OCI-LY3 (cell line): ENCODE measurements around the gene ROCK2.

ENCODE experiments used
- H2AFZ ChIP-seq: fragments of 200-600, 300-600 bp; shearing (Covaris generic); 2 replicates; pipeline ENCODE4 v1.6.0; 2014; ENCODE audit warnings: antibody characterized with exemption, low read depth, low read length
- H3K27ac ChIP-seq: fragments of 200-600, 300-600 bp; sonication (generic); 2 replicates; pipeline ENCODE4 v1.5.1; 2014; ENCODE audit warnings: mild to moderate bottlenecking, low read length, moderate library complexity, mixed read lengths
- H3K27me3 ChIP-seq: fragments of 200-600, 300-600 bp; sonication (generic); 2 replicates; pipeline ENCODE4 v1.6.1; 2014; ENCODE audit warnings: low read depth, low read length, mixed read lengths
- H3K36me3 ChIP-seq: fragments of 200-600, 300-600 bp; sonication (generic); replicated peaks from 2 replicates; pipeline ENCODE3; 2014; ENCODE audit warnings: low read depth, low read length, mixed read lengths
- H3K4me1 ChIP-seq: fragments of 300-600, 200-600 bp; sonication (generic); 2 replicates; pipeline ENCODE4 v1.6.1; 2014; ENCODE audit warnings: low read length, mixed read lengths
- H3K4me2 ChIP-seq: fragments of 200-600, 300-600 bp; sonication (generic); 2 replicates; pipeline ENCODE4 v1.6.1; 2014; ENCODE audit warnings: low read length, mixed read lengths
- H3K4me3 ChIP-seq: fragments of 300-600, 200-600 bp; sonication (generic); 2 replicates; pipeline ENCODE4 v1.5.1; 2014; ENCODE audit warnings: antibody characterized with exemption, mild to moderate bottlenecking, low read length, moderate library complexity
- H3K79me2 ChIP-seq: fragments of 300-600, 200-600 bp; shearing (Covaris generic); 2 replicates; pipeline ENCODE4 v1.6.1; 2014; ENCODE audit warnings: mild to moderate bottlenecking, low read length, mixed read lengths
- H3K9ac ChIP-seq: fragments of 300-600, 200-600 bp; shearing (Covaris generic); 2 replicates; pipeline ENCODE4 v1.6.0; 2014; ENCODE audit warnings: mild to moderate bottlenecking, low read length, moderate library complexity
- H3K9me3 ChIP-seq: fragments of 200-600, 300-600 bp; shearing (Covaris generic); 2 replicates; pipeline ENCODE4 v1.6.1; 2014; ENCODE audit warnings: low read length, mixed read lengths; ENCODE audit not compliant: insufficient read depth
- H4K20me1 ChIP-seq: fragments of 200-600, 300-600 bp; sonication (generic); 2 replicates; pipeline ENCODE4 v1.6.1; 2016; ENCODE audit warnings: low read length, mixed read lengths; ENCODE audit not compliant: insufficient read depth
- EZH2phosphoT487 ChIP-seq: fragments of 200-600 bp; shearing (Covaris generic); IDR thresholded peaks from 2 replicates; pipeline ENCODE4 v1.6.1; 2018; ENCODE audit warnings: antibody characterized with exemption, mixed run types, low read depth
- TF ChIP-seq, protein P1 (sequence below): fragments of 200-600, 300-600 bp; sonication (generic); IDR thresholded peaks from 2 replicates; pipeline ENCODE4 v1.5.1; 2014; ENCODE audit warnings: antibody characterized with exemption, low read length, low read depth

The ROCK2 gene

DNA sequence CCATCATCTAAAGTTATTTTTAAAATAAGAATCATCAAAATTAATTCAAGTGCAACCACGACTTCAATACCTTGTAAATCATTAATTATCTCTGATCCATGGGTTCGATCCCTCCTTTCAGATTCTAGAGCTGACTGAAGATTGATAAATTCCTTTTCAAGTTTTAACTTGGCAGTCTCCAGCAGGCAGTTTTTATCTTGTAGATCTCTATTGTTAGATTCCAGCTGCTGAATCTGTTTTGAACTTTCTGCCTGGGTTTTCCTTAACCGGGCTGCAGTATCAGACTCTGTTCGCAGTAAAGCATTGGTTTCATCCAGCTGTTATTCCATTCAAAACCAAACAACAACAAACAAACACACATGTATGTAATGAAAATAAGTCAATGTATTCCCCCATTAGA lies 129.7 kb downstream of the ROCK2 start:
- Histone ChIP-seq H3K4me2 (no peak overlapping the region), H4K20me1 (no peaks in the 10 kb centered on the region), H3K36me3 (peaks cover 23% of the 10 kb centered on the region), H3K27ac (no peak overlapping the region), H3K27me3 (no peaks in the 10 kb centered on the region), H3K9me3 (no peaks in the 10 kb centered on the region), H3K9ac (no peak overlapping the region), H3K4me3 (no peak overlapping the region), H2AFZ (no peak overlapping the region), H3K4me1 (no peaks in the 10 kb centered on the region), H3K79me2 (no peaks in the 10 kb centered on the region)
- TF ChIP-seq, protein P1, sequence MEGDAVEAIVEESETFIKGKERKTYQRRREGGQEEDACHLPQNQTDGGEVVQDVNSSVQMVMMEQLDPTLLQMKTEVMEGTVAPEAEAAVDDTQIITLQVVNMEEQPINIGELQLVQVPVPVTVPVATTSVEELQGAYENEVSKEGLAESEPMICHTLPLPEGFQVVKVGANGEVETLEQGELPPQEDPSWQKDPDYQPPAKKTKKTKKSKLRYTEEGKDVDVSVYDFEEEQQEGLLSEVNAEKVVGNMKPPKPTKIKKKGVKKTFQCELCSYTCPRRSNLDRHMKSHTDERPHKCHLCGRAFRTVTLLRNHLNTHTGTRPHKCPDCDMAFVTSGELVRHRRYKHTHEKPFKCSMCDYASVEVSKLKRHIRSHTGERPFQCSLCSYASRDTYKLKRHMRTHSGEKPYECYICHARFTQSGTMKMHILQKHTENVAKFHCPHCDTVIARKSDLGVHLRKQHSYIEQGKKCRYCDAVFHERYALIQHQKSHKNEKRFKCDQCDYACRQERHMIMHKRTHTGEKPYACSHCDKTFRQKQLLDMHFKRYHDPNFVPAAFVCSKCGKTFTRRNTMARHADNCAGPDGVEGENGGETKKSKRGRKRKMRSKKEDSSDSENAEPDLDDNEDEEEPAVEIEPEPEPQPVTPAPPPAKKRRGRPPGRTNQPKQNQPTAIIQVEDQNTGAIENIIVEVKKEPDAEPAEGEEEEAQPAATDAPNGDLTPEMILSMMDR, result no peak
- no peak for TF ChIP-seq EZH2phosphoT487

DNA sequence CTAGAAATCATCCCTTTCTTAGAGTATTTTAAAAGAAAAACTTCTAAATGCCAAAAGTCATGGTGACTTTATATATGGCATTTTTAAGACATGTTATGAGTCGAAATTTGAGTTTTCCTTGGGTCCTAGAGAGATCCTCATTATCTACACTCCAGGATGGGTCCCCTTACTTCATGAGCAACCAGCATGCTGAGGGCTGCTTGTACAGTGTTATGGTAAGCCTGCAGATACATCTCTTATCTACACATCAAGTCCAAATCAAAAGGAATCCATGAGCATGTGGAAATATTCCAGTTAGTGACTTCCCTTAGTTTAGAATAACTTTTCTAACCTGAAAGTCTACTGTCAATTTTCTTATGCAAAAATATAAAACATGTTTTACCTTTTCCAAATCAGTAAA lies 130.5 kb downstream of the ROCK2 start:
- H4K20me1 ChIP-seq, result no peaks in the 10 kb centered on the region
- no peaks in the 10 kb centered on the region for H3K27me3 ChIP-seq
- H3K4me2 ChIP-seq, result no peak overlapping the region
- peaks cover 20% of the 10 kb centered on the region for H3K36me3 ChIP-seq
- H3K27ac ChIP-seq, result no peak overlapping the region
- H3K79me2 ChIP-seq, result no peaks in the 10 kb centered on the region
- TF ChIP-seq, protein P1, result no peak
- no peak for TF ChIP-seq EZH2phosphoT487
- H3K4me1 ChIP-seq, result no peaks in the 10 kb centered on the region
- H3K9me3 ChIP-seq, result no peaks in the 10 kb centered on the region
- no peak overlapping the region for H2AFZ ChIP-seq
- H3K4me3 ChIP-seq, result no peak overlapping the region
- no peak overlapping the region for H3K9ac ChIP-seq

DNA sequence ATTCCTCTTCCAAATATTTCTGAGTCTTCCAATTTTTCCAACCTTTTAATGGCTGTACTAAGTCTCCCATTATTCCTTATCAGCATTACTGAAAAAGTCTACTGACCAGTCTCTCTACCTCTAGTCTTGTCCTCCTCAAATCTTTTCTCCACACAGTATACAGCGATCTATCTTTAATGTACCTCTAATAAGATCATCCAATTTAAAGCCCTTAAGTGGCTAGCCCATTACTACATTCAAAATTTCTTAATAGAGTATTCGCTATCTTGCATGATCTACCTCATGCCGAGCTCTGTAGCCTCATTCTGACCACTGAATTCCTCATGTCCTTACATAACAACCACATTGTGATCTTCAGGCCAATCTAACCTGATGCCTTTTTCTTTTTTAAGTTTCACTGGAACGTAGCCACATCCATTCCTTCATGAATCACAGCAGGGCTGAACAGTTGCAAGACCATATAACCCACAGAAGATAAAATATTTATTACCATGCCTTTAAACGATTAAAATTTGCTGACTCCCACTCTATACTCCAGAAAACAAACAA lies 131.3 kb downstream of the ROCK2 start:
- no peak overlapping the region for H3K4me3 ChIP-seq
- no peaks in the 10 kb centered on the region for H3K4me1 ChIP-seq
- TF ChIP-seq EZH2phosphoT487, result no peak
- TF ChIP-seq, protein P1, result no peak
- H3K27ac ChIP-seq, result no peak overlapping the region
- H2AFZ ChIP-seq, result no peak overlapping the region
- no peaks in the 10 kb centered on the region for H3K79me2 ChIP-seq
- H3K36me3 ChIP-seq, result peaks cover 20% of the 10 kb centered on the region
- no peaks in the 10 kb centered on the region for H3K27me3 ChIP-seq
- H3K9me3 ChIP-seq, result no peaks in the 10 kb centered on the region
- H3K9ac ChIP-seq, result no peak overlapping the region
- no peak overlapping the region for H3K4me2 ChIP-seq
- no peaks in the 10 kb centered on the region for H4K20me1 ChIP-seq

DNA sequence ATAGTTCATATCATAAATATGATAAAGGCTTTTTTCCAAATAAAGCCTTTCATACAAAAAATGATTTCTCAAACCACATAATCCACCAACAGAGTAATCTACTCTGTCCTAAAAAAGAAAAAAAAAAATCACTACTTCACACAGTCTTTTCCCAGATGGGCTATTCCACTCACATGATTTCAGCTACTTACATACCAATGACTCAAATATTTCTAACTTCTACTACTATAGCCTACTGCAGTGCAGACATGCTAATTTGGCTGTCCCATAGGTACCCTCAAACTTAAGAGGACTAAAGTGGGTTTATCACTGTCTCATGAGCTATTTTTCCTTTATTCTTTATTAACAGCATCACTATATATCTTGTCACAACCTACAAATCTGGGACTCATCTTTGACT lies 131.8 kb downstream of the ROCK2 start:
- Histone ChIP-seq H3K79me2 (no peaks in the 10 kb centered on the region), H3K36me3 (peaks cover 16% of the 10 kb centered on the region), H3K27ac (no peak overlapping the region), H3K4me1 (no peaks in the 10 kb centered on the region), H3K9me3 (no peaks in the 10 kb centered on the region), H4K20me1 (no peaks in the 10 kb centered on the region), H3K4me3 (no peak overlapping the region), H3K9ac (no peak overlapping the region), H2AFZ (no peak overlapping the region), H3K27me3 (no peaks in the 10 kb centered on the region), H3K4me2 (no peak overlapping the region)
- no peak for TF ChIP-seq EZH2phosphoT487
- TF ChIP-seq, protein P1, result no peak
